ENCODE measurements around the gene EVPL. TPM values are rescaled to one million over a fixed set of nuclear protein-coding genes. Genes with fewer than 3 reads are reported as not detected.

The EVPL gene
- total RNA-seq, 1 donor from 2014 or later: 31.9 TPM

DNA sequence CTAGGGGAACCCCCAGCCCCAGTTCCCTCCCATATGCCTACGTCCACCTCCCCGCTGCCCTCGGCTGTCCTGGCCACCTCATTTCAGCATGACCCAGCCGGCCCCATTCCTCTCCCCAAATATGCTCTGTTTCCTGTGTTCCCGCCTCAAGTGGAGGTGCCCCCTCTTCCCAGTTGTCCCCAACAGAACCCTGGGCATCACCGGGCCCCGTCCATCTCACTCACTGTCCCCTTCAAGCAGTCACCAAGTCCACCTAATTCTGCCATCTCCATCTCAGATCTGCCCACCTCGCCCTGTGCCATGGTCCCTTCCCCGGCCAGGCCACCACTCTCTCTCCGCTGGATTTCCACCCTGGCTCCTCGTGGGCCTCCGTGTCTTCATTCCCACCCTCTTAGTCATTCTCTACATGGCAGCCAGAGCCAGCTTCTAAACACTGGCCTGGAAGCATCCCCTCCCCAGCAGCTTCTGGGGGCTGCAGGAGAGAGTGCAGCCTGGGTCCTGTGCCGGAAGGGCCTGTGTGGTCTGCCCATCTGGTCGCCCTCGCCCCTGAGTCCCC, 13.7 kb downstream of the EVPL start:
- Mint-ChIP-seq H3K4me1 (ENCODE audit: unreplicated experiment) (peaks cover 6% of the 10 kb centered on the region), H3K9me3 (no peaks in the 10 kb centered on the region), H3K36me3 (no peaks in the 10 kb centered on the region), H3K4me3 (no peak overlapping the region), H3K27me3 (no peaks in the 10 kb centered on the region), H3K27ac (no peak overlapping the region)
- TF ChIP-seq, protein P1, sequence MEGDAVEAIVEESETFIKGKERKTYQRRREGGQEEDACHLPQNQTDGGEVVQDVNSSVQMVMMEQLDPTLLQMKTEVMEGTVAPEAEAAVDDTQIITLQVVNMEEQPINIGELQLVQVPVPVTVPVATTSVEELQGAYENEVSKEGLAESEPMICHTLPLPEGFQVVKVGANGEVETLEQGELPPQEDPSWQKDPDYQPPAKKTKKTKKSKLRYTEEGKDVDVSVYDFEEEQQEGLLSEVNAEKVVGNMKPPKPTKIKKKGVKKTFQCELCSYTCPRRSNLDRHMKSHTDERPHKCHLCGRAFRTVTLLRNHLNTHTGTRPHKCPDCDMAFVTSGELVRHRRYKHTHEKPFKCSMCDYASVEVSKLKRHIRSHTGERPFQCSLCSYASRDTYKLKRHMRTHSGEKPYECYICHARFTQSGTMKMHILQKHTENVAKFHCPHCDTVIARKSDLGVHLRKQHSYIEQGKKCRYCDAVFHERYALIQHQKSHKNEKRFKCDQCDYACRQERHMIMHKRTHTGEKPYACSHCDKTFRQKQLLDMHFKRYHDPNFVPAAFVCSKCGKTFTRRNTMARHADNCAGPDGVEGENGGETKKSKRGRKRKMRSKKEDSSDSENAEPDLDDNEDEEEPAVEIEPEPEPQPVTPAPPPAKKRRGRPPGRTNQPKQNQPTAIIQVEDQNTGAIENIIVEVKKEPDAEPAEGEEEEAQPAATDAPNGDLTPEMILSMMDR (conservative IDR thresholded peaks at IDR 0.05): no peak
- DNase-seq (ENCODE audit: extremely low spot score, unreplicated experiment): no peak

DNA sequence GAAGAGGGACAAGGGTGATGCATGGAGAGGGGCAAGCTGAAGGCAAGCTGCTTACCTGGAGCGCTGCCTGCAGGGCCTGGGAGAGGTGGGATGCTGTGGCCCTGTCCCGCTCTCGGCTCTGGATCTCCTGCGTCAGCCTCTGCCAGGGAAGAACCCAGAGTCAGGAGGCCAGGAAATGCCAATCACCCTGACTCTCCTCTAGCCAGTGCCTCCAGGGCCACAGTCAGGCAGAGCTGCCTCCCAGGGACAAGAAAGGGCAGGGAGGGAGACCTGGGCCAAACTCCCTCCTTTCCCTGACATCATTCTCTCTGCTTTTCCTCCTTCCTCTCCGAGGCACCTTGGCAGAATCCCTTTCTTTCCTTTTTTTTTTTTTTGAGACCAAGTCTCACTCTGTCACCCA, 15.2 kb downstream of the EVPL start:
- no peak for DNase-seq (ENCODE audit: extremely low spot score, unreplicated experiment)
- H3K9me3 Mint-ChIP-seq: no peaks in the 10 kb centered on the region
- H3K4me3 Mint-ChIP-seq: no peak overlapping the region
- H3K4me1 Mint-ChIP-seq (ENCODE audit: unreplicated experiment): peaks cover 6% of the 10 kb centered on the region
- H3K27me3 Mint-ChIP-seq: no peaks in the 10 kb centered on the region
- TF ChIP-seq, protein P1 (conservative IDR thresholded peaks at IDR 0.05): no peak
- no peaks in the 10 kb centered on the region for H3K36me3 Mint-ChIP-seq
- H3K27ac Mint-ChIP-seq: no peak overlapping the region

DNA sequence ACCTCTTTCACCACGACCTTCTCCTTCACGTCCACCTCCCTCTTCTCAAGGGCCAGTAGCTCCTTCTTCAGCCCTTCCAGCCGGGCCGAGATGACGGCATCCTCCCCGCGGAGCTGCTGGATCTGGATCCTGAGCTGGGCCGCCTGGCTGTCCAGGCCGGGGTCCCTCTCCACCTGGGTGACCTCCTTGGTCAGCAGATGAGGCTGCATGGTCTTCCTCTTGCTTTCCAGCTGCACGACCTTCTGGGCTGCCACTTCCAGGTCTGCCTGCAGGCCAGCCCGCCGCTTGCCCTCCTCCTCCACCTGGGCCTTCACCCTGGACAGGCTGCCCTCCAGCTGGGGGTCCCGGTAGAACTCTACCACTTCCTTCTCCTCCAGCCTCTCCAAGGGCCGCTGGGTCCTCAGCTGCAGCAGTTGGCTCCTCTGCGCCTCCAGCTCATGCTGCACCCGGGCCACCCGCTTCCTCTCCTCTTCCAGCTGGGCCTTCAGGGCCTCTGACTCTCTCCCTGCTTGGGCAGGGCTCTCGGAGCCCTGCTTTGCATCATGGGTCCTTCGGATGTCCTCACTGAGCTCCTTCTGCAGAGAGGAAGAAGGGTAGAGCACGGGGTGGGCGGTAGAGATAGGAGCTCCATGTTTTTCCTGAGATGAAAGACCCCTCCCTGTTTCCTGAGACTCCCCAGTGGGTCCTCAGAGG, 17.0 kb downstream of the EVPL start:
- TF ChIP-seq, protein P1 (conservative IDR thresholded peaks at IDR 0.05): no peak
- peaks cover 8% of the 10 kb centered on the region for H3K36me3 Mint-ChIP-seq
- peaks cover 14% of the 10 kb centered on the region for H3K4me1 Mint-ChIP-seq (ENCODE audit: unreplicated experiment)
- no peaks in the 10 kb centered on the region for H3K9me3 Mint-ChIP-seq
- H3K27ac Mint-ChIP-seq: no peak overlapping the region
- DNase-seq (ENCODE audit: extremely low spot score, unreplicated experiment): no peak
- H3K4me3 Mint-ChIP-seq: no peak overlapping the region
- H3K27me3 Mint-ChIP-seq: no peaks in the 10 kb centered on the region

DNA sequence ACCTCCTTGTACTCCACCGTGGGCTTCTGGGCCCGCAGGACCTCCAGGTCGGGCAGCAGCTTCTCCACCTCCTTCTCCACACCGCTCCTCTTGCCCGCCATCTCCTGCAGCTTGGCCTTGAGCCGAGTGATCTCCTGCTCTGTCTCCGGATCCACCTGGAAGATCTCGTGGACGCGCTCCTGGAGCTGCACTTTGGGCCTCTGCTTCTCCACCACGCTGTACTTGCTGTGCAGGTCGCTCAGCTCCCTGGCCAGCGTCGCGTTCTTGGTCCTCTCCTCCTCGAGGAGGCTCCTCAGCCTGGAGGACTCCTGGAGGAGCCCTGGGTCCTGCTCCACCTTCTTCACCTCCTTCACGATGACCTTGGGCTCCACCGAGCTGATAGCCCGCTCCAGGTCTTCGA, 17.7 kb downstream of the EVPL start:
- no peak overlapping the region for H3K4me3 Mint-ChIP-seq
- H3K4me1 Mint-ChIP-seq (ENCODE audit: unreplicated experiment): peaks cover 15% of the 10 kb centered on the region
- no peaks in the 10 kb centered on the region for H3K27me3 Mint-ChIP-seq
- H3K9me3 Mint-ChIP-seq: no peaks in the 10 kb centered on the region
- DNase-seq (ENCODE audit: extremely low spot score, unreplicated experiment): no peak
- H3K27ac Mint-ChIP-seq: no peak overlapping the region
- peaks cover 8% of the 10 kb centered on the region for H3K36me3 Mint-ChIP-seq
- TF ChIP-seq, protein P1 (conservative IDR thresholded peaks at IDR 0.05): no peak

DNA sequence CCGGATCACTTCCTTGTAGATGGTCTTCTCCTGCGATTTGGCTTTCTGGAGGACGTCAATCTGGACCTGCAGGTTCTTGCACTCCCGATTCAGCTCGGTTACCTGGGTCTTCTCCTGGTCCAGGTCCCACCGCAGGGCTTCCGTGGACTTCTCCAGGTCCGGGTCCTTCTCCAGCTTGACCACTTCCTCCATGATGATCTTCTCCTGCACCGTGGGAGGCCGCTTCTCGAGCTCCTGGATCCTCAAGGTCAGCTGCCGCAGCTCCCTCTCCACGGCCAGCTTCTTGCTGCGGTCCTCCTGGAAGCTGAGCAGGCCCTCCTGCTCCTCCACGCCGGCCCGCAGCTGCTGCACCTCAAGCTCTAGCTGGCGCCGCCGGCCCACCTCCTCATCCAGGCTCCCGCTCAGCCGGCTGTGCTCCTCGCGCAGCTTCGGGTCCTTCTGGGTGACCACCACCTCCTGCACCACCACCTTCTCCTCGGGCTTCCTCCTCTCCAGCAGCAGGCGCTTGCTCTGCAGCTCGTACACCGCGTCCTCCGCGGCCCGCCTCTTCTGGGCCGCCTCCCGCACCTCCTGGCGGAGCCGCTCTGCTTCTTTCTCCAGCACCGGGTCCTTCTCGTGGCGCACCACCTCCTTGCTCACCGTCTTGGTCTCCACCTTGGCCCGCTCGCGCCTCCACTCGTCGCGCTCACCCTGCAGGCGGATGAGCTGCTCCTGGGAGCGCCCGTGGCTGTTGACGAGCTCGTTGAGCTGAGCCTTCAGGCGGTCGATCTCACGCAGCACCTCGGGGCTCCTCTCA, 18.3 kb downstream of the EVPL start:
- H3K36me3 Mint-ChIP-seq: peaks cover 8% of the 10 kb centered on the region
- H3K27me3 Mint-ChIP-seq: no peaks in the 10 kb centered on the region
- H3K4me1 Mint-ChIP-seq (ENCODE audit: unreplicated experiment): peaks cover 9% of the 10 kb centered on the region
- peak; percentile 71 for DNase-seq (ENCODE audit: extremely low spot score, unreplicated experiment)
- no peaks in the 10 kb centered on the region for H3K9me3 Mint-ChIP-seq
- TF ChIP-seq, protein P1 (conservative IDR thresholded peaks at IDR 0.05): no peak
- H3K27ac Mint-ChIP-seq: no peak overlapping the region
- H3K4me3 Mint-ChIP-seq: no peak overlapping the region

Data from type B pancreatic cell (in vitro differentiated cells).